Measurements from ENCODE around the gene RAP2A. TPM values are rescaled to one million over a fixed set of nuclear protein-coding genes. Genes with fewer than 3 reads are reported as not detected.

RAP2A gene
- total RNA-seq, 1 experiment from 2014 or later = 43.6 TPM

DNA sequence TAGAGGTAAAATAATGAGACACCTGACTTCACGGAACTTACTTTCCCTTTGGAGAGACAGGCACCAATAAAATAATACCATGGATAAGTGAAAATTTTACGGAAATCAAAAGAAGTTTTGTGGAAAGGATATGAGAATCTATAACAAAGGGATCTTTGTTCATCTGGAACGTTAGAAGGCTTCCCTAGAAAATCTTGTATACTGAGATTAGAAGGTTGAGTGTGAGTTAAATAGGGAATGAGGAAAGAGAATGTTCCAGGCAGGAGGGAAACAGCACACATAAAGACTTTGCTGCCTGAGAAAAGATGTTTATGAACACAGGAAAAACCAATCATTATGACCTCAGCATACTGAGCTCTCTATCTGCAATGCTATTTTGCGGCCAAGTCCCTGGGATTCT, 19.6 kb upstream of the RAP2A start:
- CTCF ChIA-PET = no interaction called here
- BruUV-seq (replicated peaks) = no TSS peak
- no peaks in the 10 kb centered on the region for H3K36me3 ChIP-seq (ENCODE audit: insufficient read depth, low read length, poor library complexity, severe bottlenecking)
- no peak overlapping the region for H3K4me3 ChIP-seq (ENCODE audit: low read depth, low read length, poor library complexity, severe bottlenecking)
- no peak for DNase-seq (ENCODE audit: low spot score)
- POLR2A ChIA-PET (ENCODE audit: low non-redundant PET) = no interaction called here
- peaks cover 5% of the 10 kb centered on the region for H3K27me3 ChIP-seq (replicated peaks; ENCODE audit: insufficient read depth, low read depth, low read length, poor library complexity)
- intact Hi-C loops (cut with micrococcal nuclease; ENCODE audit: unreplicated experiment) = no loop called here
- H3K9me3 ChIP-seq (ENCODE audit: low read depth, low read length, poor library complexity, severe bottlenecking) = no peaks in the 10 kb centered on the region
- H3K27ac ChIP-seq (ENCODE audit: low read depth, low read length, poor library complexity, severe bottlenecking) = no peak overlapping the region
- no peaks in the 10 kb centered on the region for H3K4me1 ChIP-seq (ENCODE audit: insufficient read depth, low read length, poor library complexity, severe bottlenecking)
- TF ChIP-seq, protein P1, sequence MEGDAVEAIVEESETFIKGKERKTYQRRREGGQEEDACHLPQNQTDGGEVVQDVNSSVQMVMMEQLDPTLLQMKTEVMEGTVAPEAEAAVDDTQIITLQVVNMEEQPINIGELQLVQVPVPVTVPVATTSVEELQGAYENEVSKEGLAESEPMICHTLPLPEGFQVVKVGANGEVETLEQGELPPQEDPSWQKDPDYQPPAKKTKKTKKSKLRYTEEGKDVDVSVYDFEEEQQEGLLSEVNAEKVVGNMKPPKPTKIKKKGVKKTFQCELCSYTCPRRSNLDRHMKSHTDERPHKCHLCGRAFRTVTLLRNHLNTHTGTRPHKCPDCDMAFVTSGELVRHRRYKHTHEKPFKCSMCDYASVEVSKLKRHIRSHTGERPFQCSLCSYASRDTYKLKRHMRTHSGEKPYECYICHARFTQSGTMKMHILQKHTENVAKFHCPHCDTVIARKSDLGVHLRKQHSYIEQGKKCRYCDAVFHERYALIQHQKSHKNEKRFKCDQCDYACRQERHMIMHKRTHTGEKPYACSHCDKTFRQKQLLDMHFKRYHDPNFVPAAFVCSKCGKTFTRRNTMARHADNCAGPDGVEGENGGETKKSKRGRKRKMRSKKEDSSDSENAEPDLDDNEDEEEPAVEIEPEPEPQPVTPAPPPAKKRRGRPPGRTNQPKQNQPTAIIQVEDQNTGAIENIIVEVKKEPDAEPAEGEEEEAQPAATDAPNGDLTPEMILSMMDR (conservative IDR thresholded peaks at IDR 0.05; ENCODE audit: low read depth, low read length) = no peak
- no peak for TF ChIP-seq EZH2 (IDR thresholded peaks at IDR 0.05; ENCODE audit: borderline replicate concordance, low read depth, low read length, poor library complexity, severe bottlenecking)

DNA sequence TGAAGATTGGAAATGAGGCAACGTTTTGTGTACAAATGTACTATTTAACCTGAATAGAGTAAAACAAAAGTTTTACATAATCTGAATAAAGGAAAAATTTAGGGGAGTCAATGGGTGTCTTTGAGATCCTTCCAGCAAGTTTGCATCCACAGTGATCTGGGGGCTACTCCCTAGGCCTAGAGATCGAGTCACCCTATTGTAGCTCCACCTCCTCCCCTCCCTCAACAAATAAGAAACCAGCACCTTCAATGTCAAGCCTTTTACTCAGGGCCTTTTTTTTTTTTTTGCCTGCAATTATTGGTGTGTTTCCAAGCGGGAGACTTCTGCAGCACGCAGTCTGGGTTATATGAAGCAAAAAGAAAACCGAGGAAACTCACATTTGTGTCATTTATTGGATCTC, 16.3 kb upstream of the RAP2A start:
- DNase-seq (ENCODE audit: low spot score) = no peak
- Histone ChIP-seq H3K27me3 (replicated peaks; ENCODE audit: insufficient read depth, low read depth, low read length, poor library complexity) (no peaks in the 10 kb centered on the region), H3K36me3 (ENCODE audit: insufficient read depth, low read length, poor library complexity, severe bottlenecking) (no peaks in the 10 kb centered on the region), H3K4me1 (ENCODE audit: insufficient read depth, low read length, poor library complexity, severe bottlenecking) (no peaks in the 10 kb centered on the region), H3K9me3 (ENCODE audit: low read depth, low read length, poor library complexity, severe bottlenecking) (no peaks in the 10 kb centered on the region), H3K27ac (ENCODE audit: low read depth, low read length, poor library complexity, severe bottlenecking) (no peak overlapping the region), H3K4me3 (ENCODE audit: low read depth, low read length, poor library complexity, severe bottlenecking) (no peak overlapping the region)
- no TSS peak for BruUV-seq (replicated peaks)
- intact Hi-C loops (cut with micrococcal nuclease; ENCODE audit: unreplicated experiment) = no loop called here
- ChIA-PET CTCF (no interaction called here), POLR2A (ENCODE audit: low non-redundant PET) (no interaction called here)
- TF ChIP-seq, protein P1 (conservative IDR thresholded peaks at IDR 0.05; ENCODE audit: low read depth, low read length) = no peak
- no peak for TF ChIP-seq EZH2 (IDR thresholded peaks at IDR 0.05; ENCODE audit: borderline replicate concordance, low read depth, low read length, poor library complexity, severe bottlenecking)

DNA sequence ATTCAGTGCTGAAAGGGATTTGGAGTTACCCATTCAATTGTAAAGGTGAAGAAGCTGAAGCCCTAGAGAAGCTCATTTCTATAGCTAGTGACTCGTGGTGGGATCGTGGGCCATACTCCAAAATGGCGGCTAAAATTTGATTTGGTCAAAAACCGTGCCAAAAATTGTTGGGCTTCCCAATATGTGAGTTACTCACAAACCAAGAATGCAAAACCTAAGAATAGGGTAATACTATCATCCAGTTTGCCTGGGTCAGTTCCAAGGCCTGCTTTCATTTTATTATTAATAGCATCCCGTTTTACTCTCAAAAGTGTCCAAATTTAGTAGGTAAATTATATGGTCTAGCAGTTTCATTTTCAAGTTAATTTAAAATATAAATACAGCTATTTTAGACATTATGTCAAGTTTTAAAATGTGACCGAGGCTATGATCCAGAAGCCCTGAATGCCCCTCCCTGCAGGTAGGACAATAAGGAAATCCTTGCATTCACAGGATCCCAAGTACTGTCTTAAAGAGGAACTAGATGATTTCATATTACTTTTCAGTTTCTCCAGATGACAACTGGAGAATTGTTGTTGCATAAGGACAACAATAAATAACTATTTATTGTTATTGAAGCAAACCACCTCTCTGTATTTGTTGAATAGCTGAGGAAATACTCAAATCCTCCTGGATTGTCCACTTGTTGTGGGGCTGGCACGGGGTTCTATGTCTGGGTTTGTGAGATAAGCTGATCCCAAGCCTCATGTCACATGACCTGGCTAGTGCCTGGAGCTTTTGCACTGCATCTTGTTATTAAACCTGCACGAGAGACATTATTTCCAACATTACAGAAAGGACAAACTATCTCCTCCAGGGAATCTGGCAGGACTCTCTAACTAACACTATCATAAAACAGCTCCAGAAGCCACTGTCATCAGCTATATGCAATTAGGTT, 11.6 kb upstream of the RAP2A start:
- no peaks in the 10 kb centered on the region for H3K27me3 ChIP-seq (replicated peaks; ENCODE audit: insufficient read depth, low read depth, low read length, poor library complexity)
- H3K27ac ChIP-seq (ENCODE audit: low read depth, low read length, poor library complexity, severe bottlenecking) = no peak overlapping the region
- no peaks in the 10 kb centered on the region for H3K9me3 ChIP-seq (ENCODE audit: low read depth, low read length, poor library complexity, severe bottlenecking)
- CTCF ChIA-PET = no interaction called here
- DNase-seq (ENCODE audit: low spot score) = no peak
- intact Hi-C loops (cut with micrococcal nuclease; ENCODE audit: unreplicated experiment) = no loop called here
- TF ChIP-seq EZH2 (IDR thresholded peaks at IDR 0.05; ENCODE audit: borderline replicate concordance, low read depth, low read length, poor library complexity, severe bottlenecking) = no peak
- TF ChIP-seq, protein P1 (conservative IDR thresholded peaks at IDR 0.05; ENCODE audit: low read depth, low read length) = no peak
- no peaks in the 10 kb centered on the region for H3K4me1 ChIP-seq (ENCODE audit: insufficient read depth, low read length, poor library complexity, severe bottlenecking)
- no TSS peak for BruUV-seq (replicated peaks)
- POLR2A ChIA-PET (ENCODE audit: low non-redundant PET) = interaction anchor here (0.7 kb wide), 1 partner anchor 787 kb away, joined by 3 read pairs; no protein-coding TSS in a partner anchor
- no peaks in the 10 kb centered on the region for H3K36me3 ChIP-seq (ENCODE audit: insufficient read depth, low read length, poor library complexity, severe bottlenecking)
- H3K4me3 ChIP-seq (ENCODE audit: low read depth, low read length, poor library complexity, severe bottlenecking) = no peak overlapping the region
